ENCODE results near the gene ANKRD37.
"Not testable (repeated sequence)": the region's sequence is repeated elsewhere in the genome, so short reads cannot be mapped to it uniquely, and the experiment has no call there.

ANKRD37 gene, protein sequence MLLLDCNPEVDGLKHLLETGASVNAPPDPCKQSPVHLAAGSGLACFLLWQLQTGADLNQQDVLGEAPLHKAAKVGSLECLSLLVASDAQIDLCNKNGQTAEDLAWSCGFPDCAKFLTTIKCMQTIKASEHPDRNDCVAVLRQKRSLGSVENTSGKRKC

DNA sequence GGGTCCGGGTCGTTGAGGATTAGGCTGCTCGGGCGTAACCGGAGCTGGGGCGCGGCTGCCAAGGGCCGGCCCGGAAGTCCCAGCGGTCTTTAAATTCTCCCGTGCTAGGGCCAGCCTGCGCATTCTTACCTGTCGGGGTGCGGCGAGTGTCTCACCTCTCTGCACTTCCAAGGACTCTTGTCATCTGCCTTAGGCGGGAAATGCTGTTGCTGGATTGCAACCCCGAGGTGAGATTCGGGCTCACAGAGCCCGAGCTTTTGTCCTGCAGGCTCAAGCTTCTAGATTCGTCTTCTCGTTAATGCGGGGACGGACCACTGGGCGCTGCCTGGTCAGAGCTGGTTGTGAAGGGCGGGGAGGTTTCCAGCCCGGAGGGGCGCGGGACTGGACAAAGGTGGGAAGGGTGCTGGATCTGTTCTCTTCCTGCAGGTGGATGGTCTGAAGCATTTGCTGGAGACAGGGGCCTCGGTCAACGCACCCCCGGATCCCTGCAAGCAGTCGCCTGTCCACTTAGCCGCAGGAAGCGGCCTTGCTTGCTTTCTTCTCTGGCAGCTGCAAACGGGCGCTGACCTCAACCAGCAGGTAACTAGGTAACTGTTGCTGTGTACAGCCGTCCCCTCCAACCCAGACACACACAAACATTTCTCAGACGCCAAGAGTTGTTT is at the start of gene ANKRD37:
Gene ANKRD37, plus strand, starts transcription at position 118 of the 662 bp plus-strand sequence. Its CDS starts 83 bp downstream, at position 201.
- DNase-seq = peak; percentile 73

DNA sequence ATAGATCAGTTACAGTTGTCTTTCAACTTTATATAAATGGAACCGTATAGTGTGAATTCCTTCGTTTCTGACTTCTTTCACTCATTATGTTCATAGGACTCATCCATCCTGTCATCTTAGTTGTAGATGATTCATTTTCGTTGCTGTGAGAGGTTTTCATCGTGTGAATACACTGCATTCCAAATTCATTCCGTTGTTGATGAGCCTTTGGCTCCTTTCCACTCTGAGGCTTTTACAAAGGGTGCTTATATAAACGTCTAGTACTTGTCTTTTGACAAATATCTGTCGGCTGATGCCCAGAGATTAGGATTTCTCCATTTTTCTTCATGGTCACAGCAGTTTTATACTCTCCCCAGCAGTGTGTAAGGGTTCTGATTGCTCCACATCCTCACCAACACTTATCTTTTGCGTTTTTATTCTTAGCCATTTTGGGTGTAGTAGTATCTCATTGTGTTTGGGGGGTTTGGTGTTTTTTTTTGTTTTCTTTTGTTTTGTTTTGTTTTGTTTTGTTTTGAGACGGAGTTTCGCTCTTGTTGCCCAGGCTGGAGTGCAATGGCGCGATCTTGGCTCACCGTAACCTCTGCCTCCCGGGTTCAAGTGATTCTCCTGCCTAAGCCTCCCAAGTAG is 49.6 kb upstream of the ANKRD37 start:
- no peak for DNase-seq

DNA sequence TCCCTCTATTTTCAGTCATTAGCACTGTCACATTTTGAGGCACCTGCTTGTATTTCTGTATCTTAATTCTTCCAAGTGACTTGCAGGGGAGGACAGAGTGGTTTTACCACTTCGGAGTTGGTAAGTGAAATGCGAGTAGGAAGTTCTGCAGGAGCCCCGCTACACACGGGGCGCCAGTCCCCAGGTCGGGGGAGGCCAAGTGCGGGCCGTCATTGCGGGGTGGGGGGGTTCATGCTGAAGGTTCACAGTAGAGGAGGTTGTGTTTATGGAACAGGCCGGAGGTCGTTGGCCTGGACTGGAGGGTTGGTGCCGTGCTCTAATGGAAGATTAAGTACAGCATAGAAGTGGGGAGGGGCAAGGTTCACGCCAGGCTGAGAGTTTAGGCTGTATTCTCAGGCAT is 45.0 kb upstream of the ANKRD37 start:
- no peak for DNase-seq

DNA sequence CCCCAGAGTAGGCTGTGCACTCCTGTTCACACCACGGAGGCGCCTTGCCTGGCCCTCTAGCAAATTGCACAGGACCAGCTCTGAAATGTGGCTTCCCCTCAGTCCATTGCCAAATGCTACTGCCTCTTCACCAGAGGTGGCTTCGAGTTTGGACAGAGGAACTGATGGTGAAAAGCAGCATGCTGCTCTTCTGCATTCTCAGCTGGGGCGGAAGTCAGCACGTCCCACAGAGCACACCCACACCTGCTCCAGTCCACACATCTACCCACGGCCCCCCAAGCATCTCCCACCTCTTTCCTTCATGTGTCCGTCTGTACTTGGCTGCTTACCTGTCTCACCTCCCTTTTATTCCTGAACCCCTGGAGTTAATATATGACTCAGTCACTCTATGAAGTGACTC is 44.4 kb upstream of the ANKRD37 start:
- DNase-seq = no peak

DNA sequence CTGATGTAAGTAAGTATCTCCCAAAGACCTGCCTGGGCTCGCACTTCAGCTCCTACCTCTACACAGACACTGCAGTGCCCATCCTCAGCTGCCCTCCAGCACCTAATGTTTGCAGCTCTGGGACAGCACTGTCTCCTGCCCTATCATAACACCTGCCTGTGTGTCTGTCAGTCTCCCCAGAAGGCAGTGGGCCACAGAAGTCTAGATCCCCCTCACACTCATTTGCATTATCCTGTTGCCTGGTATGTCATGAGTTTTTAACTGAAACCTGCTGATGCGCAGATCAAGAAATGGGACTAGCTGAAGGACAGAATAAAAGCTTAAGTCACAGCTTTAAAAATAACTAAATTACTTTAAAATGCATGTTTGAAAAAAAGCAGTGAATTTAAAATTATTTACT is 43.9 kb upstream of the ANKRD37 start:
- DNase-seq = no peak

DNA sequence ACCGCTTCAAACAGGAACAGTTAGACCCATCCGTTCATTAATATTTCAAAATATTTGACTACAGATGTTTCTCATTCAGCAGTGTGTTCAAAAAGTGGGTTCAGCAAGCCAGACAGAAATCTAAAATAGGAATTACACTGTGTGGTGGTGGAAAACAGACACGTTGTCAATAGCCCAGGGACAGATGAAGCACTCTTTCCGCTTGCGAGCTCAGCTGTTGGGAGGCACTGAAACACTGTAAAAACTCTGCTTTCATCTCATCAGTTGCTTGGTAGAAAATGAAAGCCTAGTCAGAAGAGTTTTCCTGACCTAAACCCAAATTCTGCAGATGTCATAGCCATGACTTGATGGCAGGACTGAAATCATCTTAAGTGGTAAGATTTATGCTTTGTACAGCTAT is 39.4 kb upstream of the ANKRD37 start:
- no peak for DNase-seq

DNA sequence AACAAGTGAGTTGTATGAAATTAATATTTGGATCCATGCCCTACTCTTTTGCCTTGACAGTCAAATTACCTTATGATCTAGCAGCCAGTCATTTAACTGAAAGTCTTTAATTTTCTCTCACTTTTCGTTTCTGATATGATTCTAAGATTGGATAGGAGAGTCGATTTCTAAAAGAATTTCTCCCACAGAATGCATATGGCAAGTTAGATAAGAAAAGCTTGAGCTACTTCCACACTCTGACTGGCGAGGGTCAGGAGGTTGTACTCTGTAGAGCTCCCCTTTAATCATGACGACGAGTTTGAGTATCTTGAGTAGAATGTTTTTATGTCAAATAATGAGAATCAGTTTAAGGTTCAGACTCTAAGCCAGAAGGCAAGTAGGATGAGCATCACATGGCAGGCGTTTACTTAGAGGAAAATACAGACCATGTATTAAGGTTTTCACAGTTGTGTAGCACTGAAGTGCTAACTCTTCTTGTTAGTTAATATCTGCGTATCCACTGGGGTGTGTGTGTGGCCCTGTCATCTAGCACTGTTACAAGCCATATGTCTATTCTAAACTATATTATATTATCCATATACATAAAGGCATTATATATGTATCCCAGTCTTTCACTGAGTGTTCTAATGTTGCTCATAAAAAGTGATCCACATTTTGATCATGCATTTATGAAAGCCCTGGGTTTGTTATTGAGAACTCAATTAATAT is 38.8 kb upstream of the ANKRD37 start:
- DNase-seq = no peak

DNA sequence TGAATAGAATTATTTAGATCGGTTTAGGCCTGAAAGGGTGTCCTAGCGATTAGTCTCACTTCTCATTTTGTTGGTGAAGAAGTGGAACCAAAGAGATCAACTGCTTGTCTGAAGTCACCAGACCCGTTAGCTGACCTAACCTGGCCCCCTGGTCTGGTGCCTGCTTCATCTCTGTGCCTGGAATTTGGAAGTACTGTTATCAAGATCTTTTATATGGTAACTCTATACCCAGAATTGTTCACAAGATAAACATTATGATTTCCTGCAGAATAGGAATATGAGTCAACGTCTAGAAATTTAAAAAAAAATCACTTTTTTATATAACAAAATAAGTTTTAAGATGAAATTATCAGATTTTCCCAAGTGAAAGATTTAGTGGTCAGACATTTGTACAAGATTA is 38.1 kb upstream of the ANKRD37 start:
- peak; percentile 68 for DNase-seq

DNA sequence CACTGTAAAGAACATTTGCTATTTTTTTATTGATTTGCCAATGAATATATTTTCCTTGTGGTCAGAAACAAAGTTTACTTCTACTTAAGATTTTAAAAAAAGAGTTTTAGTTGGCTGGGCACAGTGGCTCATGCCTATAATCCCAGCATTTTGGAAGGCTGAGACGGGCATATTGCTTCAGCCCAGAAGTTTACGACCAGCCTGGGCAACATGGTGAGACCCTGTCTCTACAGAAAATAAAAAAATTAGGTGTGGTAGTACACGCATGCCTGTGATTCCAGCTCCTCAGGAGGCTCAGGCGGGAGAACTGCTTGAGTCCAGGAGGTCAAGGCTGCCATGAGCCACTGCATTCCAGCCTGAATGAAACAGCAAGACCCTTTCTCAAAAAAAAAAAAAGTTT is 37.7 kb upstream of the ANKRD37 start:
- no peak for DNase-seq

DNA sequence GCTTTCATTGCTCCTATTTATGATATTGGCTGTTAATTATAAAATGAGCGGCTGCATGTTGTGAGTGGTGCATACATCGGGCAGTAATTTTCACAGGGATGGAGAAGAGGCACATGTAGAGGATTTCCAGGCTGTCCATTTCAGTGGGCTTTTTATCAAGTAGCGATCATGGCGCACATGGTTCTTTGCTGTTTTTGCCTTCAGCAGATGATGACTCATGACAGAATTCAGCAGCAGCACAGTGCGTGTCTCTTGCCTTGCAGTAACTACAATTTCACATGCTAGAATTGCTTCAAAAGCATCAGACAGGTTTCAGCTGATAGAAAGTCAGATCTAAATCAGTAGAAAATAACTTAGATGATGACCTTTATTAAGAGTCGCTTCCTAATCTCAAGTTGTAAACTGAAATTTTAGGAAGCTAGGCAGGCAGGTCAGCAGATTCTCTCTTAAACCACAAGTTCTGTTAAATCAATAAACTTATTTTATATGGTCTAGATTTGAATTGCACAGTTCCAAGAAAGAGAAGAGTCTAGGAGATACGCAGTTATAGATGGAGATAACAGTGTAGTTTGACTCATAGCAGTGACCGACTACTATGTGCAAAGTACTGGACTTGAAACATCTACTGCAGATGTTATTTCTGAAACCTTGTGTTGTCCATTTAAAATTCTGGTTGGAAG is 36.7 kb upstream of the ANKRD37 start:
- no peak for DNase-seq

DNA sequence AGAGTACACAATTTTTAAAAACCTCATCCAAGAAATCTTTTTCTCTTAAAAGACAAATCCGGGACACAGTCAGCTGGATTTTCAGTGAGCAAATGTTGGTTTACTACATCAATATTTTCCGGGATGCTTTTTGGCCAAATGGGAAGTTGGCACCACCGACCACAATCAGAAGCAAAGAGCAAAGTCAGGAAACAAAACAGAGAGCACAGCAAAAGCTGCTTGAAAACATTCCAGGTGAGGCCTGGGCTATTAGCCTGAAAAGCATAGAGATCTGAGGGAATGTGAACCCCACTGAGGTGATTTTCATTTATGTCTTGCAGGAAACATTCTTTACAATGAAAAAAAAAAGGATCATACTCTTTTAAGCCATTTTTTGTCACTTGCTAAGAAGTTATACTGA is 34.8 kb upstream of the ANKRD37 start:
- DNase-seq = no peak

DNA sequence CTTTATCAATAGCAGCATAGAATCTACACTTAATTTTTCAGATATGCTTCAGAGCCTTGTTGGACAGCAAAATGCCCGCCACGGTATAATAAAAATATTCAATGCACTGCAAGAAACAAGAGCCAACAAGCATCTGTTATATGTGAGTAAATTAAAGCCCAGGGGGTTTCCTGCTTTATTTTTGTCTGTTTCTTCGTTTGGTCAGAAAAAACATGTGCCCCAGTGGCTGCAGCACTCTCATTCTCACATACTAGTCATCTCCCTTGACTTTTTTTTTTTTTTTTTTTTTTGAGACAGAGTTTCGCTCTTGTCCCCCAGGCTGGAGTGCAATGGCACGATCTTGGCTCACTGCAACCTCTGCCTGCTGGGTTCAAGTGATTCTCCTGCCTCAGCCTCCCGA is 34.1 kb upstream of the ANKRD37 start:
- not testable (repeated sequence) for DNase-seq

DNA sequence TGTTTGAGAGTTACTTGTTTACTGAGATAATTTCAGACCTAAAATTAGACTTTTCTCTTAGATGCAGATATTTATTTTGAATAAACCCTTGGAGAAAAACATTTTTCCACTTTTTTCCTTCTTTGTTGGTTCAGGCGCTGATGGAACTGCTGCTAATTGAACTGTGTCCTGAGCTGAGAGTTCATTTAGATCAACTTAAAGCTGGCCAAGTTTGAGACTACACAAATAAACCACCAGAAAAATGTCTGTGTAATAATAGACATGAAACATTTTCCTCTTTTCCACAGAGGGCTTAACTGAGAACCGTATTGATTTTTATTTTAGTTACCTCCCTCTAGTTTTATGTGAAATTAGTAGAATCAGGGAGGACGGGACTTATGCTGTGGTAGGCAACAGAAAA is 33.4 kb upstream of the ANKRD37 start:
- no peak for DNase-seq

DNA sequence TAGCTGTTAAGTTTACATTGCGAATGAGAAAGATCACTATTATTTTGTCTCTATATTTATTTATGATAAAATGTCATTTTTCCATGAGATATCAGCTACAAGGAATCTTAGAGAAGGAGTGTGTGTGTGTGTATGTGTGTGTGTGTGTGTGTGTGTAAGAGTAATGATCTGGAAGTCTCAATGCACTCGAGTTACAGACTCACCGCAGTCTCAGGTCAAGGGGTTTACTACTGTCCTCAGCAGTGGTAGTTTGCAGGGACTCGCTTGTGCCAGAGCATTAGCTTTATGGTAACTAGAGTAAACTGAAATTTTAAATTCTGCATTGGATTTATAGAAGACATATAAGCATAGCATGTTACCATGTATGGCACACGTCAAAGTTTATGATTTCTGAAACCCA is 31.8 kb upstream of the ANKRD37 start:
- no peak for DNase-seq

DNA sequence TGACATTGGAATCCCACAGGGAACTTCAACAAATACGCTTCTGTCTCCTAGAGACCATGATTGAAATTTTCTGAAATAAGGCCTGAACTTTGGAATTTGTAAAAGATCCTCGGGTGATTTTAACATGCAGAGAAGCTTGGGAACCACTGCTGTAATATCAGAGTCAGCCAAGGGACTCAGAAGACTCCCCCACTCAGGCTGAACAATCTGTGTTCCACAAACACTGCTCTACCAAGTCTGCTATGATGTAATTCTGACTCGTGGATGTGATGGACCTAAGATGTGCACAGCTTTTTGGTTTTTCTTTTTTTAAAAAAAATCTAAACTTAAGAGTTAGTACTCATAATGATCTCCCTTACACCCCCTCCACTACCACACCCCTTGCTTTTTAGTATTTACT is 26.9 kb upstream of the ANKRD37 start:
- DNase-seq = no peak

DNA sequence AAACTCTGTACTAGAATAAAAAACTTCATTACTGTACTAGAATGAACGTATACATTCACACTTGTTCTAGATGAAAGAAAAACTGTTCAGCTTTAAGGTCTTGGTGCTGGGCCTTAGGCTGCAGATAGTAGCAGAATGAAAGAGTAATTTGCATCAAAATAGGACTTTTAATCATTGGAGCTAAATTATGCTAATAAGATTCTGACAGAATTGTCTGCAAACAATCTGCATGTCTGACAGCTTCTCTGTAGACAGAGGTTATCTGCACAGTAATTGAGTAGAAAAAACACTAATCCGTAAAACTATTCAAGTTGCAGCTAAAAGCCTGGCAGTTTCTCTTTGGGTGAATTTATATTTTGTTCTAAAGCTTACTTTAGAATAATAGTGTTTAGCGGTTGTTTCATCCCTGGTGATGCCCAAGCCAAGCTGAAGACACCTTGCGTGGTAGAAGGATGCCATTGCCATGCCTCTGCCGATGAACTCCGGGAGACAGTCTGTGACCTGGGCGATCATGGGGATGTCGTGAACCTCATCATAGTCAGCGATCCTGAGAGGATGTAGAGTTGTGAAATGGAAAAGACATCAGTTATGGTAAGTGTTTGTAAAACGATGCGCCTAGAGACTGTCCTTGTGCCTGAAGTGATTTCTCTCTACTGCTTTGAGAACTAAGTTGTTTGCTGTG is 26.2 kb upstream of the ANKRD37 start:
- DNase-seq = no peak

DNA sequence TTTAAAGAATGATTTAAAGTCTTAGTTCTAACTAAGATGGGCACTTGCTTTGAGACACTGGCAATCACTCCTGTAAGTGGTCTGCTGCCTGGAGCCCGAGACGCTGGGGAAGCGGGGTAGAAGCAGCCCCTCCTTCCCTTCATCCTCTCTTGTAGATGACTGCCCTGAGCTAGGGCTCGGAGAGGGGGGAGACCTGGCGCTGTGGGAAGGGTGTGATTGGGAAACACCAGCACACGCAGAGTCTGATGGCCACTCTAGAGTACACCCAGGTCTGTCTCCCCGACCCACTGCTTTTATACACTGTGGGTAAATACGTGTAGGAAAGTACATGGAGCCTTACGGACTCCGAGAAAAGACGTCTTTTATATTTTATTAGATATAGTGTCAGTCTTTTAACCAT is 24.9 kb upstream of the ANKRD37 start:
- DNase-seq = no peak

DNA sequence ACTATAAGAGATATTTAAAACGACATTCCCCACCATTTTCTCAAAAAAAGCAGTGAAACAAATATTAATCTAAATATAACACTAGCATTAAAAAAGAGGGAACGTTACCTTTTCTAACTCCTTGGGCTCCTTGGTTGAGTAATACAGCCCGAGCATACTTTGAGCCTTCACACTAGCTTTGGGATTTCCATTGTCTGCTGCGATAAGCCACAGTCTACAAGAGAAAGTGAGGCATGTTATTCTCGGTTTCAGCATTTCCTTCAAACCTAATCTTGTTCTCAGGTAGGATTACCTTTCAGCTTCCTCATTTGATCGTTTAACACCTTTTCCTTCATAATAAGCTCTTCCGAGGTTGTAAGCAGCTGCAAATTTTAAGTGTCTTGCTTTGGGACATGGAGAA is 22.6 kb upstream of the ANKRD37 start:
- DNase-seq = no peak

DNA sequence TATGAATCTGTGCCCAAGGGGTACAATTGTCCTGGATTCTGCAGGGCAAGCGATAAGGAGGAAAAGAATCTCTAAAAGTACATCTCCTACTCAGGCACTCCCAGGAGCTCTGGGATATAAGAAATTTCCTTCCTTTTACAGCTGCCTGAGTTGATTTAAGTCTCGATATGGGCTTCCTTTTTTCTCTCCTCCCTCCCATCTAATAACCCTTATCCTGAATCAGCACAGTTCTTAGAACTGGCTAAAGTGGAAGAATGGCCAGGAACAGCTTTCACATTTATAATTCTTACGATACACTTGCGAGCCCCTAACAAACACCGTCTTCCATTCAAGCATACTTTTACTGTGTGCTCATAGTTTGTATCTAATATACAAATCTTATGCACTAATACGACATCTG is 22.1 kb upstream of the ANKRD37 start:
- no peak for DNase-seq

DNA sequence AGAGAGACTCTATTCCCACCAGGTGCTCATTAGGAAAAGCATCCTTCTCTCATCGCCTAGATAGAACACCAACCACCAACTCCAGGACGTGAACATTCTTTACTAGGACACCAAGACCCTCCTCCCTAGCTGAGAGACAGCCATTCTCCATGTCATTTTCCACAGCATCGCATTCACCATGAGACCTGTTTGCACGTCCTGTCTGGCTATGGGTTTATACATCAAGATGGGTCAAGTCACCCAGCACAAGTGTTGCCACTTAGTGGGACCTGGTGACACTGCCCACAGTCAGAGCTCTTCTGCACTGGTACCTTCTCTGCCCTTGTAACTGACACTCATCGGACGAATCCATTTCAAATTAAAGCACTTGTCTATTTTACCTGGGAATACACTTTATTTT is 18.4 kb upstream of the ANKRD37 start:
- no peak for DNase-seq

DNA sequence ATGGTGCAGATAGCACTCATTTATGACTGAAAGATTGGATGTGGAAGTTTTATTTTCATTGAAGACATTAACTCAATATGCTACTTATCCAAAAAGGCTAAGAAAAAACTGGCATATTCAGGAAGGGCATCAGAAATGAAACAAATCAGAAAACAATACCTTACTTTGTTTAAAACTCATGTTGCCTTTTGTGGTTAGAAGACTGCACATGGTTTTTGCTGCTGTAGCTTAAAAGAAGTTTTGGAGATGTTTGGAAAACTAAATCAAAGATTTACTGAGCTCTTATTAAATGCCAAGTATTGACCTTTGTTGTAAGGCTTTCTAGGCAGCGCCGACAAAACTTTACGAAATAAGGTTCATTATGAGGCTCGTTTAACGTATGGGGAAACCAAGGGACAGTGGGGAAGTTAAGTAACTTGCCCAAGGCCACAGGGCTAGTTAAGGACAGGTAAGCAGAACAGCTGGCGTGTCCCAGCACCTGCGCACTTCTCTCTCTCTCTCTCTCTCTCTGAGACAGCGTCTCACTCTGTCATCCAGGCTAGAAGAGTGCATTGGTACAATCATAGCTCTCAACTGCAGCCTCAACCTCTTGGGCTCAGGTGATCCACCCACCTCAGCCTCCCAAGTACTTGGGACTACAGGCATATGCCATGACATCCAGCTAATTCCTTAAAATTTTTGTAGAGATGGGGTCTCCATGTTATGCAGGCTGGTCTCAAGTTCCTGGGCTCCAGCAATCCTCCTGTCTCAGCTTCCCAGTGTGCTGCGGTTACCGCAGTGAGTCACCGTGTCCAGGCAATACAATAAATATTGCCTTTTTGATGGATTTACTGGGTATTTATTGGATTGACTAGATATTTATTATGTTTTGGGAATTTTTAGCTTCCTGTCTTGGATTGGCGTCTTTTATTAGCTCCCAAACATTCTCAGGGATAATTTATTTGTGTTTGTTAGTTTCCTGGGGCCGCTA is 17.0 kb upstream of the ANKRD37 start:
- DNase-seq = no peak

DNA sequence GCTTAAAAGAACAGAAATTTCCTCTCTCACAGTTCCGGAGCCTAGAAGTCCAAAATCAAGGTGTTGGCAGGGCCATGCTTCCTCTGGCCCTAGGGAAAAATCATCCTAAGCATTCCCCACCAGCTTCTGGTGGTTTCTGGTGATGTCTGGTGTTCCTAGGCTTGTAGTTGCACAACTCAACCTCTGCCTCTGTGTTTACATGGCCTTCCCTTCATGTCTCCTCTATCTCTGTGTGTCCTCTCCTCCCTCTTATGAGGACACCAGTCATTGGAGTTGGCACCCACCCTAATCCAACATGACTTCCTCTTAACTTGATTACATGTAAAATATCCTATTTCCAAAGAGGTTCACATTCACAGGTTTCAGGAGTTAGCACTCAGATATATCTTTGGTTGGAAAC is 16.3 kb upstream of the ANKRD37 start:
- DNase-seq = no peak

All from kidney glomerular epithelial cell (primary cell).